Measurements from ENCODE around the gene EGLN3. TPM values are rescaled to one million over a fixed set of nuclear protein-coding genes. Genes with fewer than 3 reads are reported as not detected.
"Not testable (repeated sequence)": the region's sequence is repeated elsewhere in the genome, so short reads cannot be mapped to it uniquely, and the experiment has no call there.

Gene EGLN3
- polyA plus RNA-seq, 4 donors = 13.0 to 18.6 (median 14.6) TPM

DNA sequence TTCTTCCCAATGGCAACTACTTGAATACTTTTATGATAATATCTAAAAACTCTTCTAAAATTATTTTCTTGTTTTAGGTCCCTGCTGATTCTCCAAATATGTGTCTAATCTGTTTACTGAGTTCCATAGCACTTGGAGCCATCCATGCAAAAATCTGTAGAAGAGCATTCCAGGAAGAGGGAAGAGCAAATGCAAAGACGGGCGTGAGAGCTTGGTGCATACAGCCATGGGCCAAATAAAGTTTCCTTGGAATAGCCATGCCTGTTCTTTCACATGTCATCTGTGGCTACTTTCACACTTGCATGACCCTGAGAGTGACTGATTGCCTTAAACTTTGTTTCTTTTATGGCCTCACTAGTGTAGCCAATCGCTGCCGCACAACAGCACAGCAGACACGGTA, 13.0 kb upstream of the EGLN3 start:
- no peak for DNase-seq (ENCODE audit: low read depth in 4 of 4, low spot score in 2 of 4)

DNA sequence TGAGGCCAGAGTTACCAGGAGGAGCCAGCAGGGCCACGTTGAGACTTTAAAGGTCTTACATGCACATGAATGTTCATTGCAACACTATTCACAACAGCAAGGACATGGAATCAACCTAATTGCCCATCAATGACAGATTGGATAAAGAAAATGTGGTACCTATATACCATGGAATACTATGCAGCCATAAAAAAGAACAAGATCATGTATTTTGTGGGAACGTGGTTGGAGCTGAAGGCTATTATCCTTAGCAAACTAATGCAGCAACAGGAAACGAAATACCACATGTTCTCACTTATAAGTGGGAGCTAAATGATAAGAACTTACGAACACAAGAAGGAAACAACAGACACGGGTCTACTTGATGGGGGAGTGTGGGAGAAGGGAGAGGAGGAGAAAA, 11.6 kb upstream of the EGLN3 start:
- not testable (repeated sequence) for DNase-seq (ENCODE audit: low read depth in 4 of 4, low spot score in 2 of 4)

DNA sequence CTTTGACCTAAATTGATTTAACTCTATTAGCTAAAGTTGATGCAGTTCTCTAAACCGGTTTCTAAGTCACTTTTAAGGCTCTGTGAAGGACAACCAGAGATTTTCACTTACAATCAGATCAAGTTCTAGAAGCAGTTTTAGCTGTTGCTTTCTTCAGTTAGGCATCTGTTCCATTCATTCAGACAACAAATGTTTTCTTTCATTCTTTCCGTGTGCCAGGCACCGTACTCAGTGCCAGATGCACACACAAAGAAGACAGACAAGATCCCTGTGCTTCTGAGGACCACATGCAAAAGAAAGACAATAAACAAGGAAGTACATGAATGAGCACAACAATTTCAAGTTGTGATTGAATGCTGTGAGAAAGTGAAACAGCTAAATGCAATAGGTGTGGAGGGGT, 11.1 kb upstream of the EGLN3 start:
- DNase-seq (ENCODE audit: low read depth in 4 of 4, low spot score in 2 of 4) = no peak

DNA sequence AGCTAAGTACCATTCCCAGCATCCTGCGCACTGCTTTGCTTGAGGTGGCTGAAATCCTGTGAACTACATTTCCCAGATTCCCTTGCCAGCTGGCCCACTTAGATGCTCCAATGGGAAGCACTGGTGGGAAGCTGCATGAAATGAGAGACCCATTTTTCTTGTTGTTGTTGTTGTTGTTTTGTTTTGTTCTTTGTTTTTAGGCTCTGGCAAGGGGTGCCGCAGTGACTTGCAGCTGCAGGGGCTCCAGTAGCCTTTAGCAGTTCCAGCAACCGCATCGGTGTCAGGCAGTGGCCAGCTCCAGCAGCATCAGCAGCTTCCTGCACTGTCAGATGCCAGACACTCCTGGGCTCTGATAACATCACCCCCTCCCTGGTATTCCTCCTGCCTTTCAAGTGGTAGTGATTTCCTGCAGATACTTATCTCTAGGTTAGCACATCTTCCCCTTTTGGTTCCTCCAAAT, 8.8 kb upstream of the EGLN3 start:
- no peak for DNase-seq (ENCODE audit: low read depth in 4 of 4, low spot score in 2 of 4)

DNA sequence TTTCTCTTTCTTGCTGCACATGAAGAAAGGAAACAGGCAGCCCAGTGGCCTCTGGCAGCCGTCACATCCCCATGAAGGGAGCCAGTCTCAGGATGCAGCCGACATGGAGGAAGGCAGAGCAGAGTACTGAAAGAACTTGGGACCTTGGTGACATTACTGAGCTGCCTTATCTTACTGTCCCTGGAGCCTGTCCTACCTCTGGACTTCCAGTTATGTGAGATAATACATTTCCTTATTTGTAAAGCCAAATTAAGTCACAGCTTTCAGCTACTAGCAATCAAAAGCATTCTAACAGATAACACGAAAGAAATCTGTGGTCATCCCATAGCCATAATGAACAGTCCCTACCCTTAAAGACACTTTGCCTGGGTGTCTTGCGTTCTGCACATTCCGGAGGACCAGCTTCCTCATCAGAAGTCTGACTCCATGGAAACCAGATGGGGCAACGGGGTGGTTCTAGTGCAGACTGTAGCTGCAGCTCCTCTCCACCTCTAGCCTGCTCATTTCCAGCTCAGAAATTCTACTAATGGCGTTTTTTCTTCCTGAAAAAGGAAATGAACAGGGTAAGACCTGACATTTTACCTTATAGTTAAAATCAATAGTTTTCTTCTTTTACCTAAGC, 7.8 kb upstream of the EGLN3 start:
- no peak for DNase-seq (ENCODE audit: low read depth in 4 of 4, low spot score in 2 of 4)

DNA sequence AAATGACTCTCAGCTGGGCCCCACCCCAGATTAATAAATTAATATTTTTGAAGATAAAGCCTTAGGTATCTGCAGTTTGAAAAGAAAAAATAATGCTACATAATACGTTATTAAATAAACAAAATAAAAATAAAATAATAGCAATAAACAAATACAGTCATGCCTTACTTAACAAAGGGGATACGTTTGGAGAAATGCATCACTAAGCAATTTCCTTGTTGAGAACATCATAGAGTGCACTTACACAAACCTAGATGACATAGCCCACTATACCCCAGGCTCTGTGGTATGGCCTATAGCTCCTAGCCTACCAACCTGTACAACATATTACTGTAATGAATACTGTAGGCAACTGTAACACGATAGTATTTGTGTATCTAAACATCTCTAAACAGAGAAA, 7.1 kb upstream of the EGLN3 start:
- no peak for DNase-seq (ENCODE audit: low read depth in 4 of 4, low spot score in 2 of 4)

DNA sequence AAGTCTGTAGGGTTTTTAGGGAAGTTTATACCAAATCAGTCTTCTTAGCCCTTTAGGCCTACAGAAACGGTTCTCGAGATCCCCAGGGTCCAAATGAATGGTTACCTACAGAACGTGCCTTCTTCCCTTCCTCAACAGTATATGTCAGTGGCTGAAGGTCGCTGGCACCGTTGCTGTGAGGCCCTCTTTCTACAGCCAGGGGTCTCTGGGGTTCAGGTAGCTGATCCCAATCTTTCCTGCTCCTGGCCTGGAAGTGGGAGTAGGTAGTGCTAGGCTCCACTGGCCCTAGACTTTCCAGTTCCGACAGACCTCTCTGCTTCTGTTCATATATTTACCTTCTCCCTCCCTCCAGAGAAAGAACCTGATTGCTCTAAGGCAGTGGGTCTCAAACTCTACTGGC, 6.4 kb upstream of the EGLN3 start:
- no peak for DNase-seq (ENCODE audit: low read depth in 4 of 4, low spot score in 2 of 4)

DNA sequence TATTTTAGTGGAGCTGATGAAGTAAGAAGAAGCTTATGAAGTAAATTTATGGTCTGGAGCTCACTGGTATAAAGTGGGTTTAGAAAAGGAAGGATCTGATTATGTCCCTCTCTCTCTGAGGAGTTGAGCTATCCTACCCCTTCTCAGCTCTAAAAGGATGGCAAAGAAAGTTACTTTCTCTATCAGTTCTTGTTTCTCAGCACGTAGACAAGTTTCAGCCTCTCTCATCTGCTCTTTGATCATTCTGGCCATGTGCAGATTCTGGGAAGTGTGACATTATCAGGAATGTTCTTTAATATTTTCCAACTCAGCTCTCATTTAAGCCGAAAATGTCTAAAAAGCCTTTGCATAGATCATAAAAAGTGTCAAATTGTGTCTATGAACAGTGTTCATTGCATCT, 5.8 kb upstream of the EGLN3 start:
- no peak for DNase-seq (ENCODE audit: low read depth in 4 of 4, low spot score in 2 of 4)

DNA sequence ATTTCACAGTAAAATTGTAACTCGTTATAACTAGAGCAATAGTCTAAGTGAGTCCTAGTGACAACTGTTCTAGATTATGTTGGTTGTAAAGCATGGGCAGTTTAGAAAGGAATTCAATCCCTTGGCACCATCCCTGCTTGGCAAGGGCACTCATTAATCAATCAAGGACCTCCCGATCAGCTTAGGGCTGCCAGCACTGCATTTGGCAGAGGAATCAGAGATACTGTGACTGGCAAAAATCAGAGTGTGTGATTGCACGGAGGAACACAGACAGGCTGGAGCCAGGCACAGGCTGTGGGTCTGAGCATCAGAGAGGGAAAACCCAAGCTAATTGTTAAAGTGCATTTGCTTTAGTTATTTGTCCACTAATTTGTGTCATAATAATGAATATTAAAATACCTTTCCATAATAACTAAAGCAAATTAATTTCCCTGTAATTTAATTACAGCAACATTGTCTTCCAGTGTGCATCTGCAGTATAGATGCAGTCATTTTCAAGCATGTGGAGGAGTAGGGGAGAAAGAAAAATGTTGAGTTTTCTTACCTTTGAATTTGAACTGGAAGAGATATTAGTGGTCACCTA, 3.2 kb upstream of the EGLN3 start:
- DNase-seq (ENCODE audit: low read depth in 4 of 4, low spot score in 2 of 4) = no peak

DNA sequence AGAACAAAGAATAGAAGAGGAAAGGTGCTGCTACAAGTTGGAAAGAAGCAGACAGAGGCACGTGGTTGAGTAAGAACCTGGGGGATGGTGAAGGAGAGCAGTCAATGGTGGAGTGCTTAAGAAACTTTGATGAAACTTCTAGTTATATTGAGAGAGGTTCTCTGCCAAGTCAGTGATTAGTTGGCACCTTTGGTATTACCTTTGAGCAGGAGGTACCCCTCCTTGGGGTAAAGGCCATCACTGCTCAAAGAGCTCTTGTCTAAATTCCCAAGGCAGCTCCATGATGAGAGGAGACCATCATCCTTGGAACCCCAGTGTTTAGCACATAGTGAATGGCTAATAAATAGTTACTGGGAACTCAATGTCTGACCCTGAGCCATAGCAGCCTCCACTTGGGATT, 1.7 kb upstream of the EGLN3 start:
- no peak for DNase-seq (ENCODE audit: low read depth in 4 of 4, low spot score in 2 of 4)

DNA sequence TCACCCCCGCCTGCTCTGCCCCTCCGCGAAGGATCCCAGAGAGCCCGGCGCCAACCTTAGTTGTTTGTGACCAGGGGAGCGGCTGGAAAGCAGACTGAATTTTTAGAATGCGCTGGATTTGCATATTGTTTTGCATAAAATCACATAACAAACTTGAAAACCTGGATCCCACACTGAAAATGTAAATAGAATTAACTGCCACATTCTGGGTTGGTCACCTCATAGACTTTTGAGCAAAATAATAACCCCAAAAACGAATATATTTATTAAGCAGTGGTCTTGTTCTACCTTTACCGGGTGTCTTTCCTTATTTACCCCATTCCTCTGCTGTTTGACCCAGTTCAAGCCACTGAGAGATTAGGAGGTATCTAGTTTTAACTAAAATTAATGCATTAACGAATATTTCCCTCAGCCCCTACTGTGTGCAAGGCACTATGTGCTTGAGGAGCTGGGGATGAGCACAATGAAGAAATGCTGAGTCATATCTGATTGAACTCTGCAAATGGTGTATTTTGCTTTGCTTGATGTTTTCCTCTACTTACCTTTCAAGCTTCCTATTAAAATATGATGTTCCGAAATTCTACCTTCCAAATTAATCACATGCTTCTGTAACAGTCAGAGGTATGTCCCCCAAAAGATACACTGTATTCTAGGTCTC, 438 bp upstream of the EGLN3 start:
- no peak for DNase-seq (ENCODE audit: low read depth in 4 of 4, low spot score in 2 of 4)

DNA sequence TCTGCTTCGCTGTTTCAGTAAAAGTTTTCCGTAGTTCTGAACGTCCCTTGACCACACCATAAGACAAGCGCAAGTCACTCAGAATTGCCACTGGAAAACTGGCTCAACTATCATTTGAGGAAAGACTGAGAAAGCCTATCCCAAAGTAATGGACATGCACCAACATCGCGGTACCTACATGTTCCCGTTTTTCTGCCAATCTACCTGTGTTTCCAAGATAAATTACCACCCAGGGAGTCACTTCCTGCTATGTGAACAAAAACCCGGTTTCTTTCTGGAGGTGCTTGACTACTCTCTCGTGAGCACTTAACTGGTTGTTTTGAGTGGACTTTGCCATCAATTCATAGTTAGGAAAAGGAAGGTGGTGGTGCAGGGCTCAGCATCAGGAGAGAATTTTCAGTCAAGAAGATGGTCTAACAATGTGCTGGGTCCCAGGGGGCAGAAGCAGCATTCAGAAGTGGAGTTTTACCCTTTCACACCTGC, 1.4 kb downstream of the EGLN3 start:
- no peak for DNase-seq (ENCODE audit: low read depth in 4 of 4, low spot score in 2 of 4)

DNA sequence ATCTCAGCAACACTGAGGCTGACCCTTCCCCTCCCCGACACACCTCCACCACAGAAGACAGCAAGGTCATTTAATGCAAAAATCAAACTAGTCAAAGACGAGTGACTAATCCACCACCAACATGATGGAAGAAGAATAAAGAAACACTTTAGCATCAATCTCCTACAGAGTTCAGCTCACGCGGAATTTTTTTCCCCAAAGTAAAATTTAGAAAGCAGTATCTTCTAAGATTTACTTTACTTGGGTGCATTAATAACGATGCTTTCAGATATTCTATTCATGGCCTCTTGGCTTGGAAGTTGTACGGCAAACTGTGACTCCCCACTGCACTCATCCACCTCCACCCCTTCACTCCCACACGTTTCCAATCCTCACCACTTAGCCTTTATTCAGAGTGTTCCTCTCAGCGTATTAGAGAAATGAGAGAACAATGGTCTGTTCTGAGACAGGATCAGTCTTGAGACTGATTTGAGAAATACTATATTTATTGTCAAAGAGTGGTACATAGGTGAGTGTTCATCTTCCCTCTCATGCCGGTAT, 1.9 kb downstream of the EGLN3 start:
- no peak for DNase-seq (ENCODE audit: low read depth in 4 of 4, low spot score in 2 of 4)

DNA sequence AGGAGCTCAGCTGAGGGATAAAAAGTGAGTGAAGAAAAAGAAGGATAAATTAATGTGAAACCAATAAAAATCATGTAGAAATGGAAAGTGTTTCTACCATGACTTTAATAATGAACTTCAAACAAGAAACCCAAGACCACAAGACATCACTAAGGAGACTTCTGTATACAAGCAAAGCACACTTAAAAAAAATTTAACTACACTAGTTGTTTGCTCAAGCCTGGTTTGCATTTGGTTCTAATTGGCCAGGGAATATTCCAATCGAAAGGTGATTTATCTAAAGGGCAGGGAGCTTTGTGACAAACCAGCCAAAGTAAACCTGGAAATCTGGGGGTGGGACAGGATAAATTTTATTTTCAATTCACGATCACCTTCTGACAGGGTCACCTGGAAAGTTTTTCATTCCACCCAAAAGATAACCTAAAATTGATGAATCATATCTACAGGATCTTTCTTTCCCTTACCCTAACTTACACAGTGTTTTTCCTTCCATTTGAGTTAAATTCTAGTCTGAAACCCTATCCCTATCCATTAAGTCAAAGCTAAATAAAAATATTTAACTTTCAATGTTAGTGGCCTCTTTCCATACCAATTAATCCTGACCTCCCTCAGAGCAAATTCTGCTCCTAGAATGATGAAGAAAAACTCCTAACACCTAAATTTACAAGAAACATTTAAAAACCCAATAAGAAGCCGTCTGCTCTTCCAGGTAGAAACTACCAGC, 2.6 kb downstream of the EGLN3 start:
- DNase-seq (ENCODE audit: low read depth in 4 of 4, low spot score in 2 of 4) = no peak

DNA sequence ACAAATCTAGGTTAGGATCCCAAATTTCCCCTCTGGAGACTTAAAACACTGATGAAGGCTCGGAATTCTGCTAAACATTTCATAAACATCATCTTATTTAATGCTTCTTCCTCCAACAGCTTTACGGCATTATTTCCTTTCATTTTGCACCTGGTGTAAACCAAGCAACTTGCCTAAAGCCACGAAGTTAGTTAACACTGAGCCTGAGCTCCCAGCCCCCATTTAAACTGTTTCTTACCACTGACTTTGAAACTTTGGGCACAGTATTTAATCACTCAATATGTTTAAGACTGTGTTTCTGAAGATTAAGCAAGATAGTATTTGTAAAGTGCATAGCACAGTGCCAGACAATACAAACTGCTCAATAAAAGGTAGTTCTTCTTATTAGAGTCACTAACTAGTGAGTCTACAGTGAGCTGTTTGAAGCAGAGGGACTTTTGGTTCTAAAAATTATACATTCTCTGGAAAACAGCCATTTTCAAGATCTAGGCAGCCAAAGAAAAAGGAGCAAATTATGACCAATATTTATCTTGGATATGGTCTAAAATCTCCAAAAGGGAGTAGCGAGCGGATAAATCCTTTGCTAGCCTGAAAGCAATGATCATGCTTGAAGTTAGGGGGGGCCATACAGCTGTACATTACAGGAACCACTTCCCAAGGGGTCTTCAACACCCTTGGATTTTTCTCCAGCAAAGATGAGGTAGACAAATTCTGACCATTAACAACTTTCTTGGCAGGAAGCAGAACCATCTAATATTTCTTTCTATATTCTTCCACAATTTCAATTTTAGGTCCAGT, 4.0 kb downstream of the EGLN3 start:
- no peak for DNase-seq (ENCODE audit: low read depth in 4 of 4, low spot score in 2 of 4)

DNA sequence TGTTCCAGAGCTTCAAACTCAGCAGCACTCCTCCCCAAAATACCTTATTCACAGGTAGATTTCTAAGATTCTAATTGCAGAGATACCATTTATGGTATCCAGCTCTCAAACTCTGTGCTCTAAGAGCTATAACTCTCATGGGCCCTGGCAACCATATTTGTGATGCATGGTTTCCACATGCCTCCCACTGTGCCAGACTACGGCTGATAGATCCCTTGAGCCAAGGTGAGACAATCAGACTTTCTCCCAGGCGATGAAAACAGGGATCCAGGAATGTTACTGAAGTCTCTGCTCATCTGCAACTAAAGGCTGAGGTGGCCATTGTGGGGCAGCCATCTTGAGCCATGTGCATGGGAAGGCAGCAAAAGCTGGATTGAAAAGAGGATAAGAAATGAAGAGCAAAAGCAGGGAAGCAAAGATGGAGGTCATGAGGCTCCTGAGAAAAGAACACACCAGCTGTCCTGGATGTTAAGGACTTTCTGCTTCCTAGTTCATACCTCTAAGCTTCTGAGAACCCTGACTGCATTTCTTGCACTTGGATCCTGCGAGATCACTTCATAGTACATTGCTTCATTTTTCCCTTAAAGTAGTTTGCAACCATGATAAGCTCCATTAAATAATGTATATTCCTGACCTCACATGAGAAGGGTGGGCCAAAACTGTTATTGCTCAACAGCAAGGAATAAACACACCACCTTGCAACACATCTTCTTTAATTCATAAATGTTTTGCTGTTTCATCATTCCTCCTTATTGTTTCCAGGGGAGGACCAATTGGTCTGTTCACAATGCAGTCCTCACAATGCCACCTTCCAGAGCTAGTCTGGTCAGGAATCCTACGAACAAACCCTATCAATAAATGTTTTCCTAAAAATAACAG, 5.4 kb downstream of the EGLN3 start:
- no peak for DNase-seq (ENCODE audit: low read depth in 4 of 4, low spot score in 2 of 4)

DNA sequence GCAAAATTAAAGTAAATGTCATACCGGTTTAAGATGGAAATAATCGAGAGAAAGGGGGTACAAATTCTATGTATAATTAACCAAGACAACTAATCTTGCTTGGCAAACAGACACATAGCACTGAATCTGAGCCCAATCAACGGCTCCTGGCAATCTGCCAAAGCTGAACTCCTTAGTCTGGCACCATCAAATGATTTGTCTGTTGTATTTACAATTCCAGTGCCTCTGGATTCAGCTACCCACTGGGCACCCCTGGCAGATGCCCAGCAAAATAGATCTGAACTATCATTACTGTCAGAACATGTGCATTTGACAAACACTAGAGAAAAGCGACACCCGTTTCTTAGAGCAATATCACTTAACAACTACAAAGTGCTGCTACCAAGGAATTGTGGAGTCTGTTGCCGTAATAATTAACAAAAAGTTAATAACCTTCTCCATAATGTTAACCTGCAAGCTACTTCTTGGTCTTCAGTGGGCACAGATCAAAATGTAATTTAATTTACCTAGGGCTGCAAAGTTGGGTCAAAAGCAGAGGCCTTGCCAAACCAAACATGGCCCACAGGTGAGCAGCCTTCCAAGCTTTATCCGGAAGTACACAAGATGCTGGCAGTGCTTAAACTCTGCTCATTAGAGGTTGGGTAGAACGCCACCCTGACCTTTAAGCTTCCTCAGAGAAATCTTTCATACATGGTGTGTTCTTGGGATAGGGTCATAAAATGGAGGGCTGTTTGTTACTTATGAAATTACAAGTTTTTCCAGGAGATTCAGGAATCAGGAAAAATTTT, 7.6 kb downstream of the EGLN3 start:
- DNase-seq (ENCODE audit: low read depth in 4 of 4, low spot score in 2 of 4) = no peak

DNA sequence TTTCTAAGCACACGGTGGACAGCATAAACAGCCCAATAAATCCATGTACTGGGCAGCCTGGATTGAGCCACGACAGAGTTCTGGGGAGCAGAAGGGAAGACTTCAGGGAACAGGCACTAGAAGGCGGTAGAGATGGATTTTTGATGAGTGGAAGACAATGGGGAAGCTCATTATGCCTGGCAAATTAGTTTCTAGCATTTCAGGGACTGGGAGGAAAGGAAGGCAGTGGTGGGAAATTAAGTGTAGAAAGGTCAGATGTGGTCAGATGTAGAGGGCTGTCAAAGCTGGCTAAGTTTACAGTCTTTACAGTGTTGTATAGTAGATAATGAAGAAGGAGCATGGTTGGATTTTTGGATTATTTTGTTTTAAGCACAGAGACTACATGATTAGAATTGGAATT, 9.2 kb downstream of the EGLN3 start:
- DNase-seq (ENCODE audit: low read depth in 4 of 4, low spot score in 2 of 4) = no peak

DNA sequence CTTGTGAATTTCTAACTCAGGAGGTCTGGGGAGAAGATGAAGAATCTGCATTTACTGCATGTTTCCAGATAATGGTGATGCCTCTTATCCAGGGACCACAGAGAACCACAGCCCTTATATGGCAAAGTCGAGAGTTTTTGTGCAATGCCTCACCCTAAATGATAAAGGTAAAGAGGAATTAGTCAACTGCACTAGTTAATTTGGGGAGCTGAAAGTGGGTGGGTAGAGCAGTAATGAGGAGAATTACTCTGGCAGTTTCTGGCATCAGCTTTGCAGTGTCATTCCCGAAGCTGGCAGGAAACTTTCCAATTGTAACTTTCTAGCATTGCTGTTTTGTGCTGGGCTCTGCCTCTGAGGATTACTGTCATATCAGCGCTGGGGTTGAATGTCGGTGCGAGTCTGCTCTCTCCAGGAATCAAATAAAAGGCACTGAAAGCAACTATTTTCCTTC, 10.3 kb downstream of the EGLN3 start:
- no peak for DNase-seq (ENCODE audit: low read depth in 4 of 4, low spot score in 2 of 4)

Measured in left renal cortex interstitium (tissue), 4 donors.